HFF-Myc (cell line): ENCODE data around the gene EDARADD.

Experiments
- DNase-seq: peaks from one replicate; pipeline ENCODE4 v3.0.0-alpha.2; 2011; ENCODE audit warnings: low read depth; ENCODE audit errors: extremely low read depth
- H3K4me3 ChIP-seq: replicated peaks from 2 replicates; pipeline ENCODE4 v1.5.1; 2011; ENCODE audit warnings: low read depth, mild to moderate bottlenecking, control low read depth, low read length
- TF ChIP-seq, protein P1 (sequence below): IDR thresholded peaks from 2 replicates; pipeline ENCODE4 v1.5.1; 2012; ENCODE audit warnings: mild to moderate bottlenecking, low read depth, low read length, control low read depth; ENCODE audit errors: missing control alignments

EDARADD gene

DNA sequence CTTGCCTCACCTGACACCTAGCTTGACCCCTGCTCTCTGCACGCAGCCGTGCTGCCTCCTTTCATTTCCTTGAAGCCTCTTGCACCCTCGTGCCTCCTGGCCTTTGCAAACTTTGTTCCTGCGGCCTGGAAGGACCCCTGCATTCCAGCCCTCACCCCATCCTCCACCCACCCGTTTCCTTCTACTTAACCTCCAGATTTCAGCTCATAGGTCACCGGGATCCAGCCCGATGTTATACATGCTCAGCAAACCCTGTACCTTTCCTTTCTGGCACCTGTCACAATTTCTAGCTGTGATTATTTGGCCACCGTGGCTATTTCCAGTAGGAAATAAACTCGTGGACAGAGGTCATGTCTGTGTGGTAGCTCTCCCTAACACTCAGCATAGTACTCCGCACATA is 4.5 kb downstream of the EDARADD start:
- DNase-seq = no peak
- TF ChIP-seq, protein P1, sequence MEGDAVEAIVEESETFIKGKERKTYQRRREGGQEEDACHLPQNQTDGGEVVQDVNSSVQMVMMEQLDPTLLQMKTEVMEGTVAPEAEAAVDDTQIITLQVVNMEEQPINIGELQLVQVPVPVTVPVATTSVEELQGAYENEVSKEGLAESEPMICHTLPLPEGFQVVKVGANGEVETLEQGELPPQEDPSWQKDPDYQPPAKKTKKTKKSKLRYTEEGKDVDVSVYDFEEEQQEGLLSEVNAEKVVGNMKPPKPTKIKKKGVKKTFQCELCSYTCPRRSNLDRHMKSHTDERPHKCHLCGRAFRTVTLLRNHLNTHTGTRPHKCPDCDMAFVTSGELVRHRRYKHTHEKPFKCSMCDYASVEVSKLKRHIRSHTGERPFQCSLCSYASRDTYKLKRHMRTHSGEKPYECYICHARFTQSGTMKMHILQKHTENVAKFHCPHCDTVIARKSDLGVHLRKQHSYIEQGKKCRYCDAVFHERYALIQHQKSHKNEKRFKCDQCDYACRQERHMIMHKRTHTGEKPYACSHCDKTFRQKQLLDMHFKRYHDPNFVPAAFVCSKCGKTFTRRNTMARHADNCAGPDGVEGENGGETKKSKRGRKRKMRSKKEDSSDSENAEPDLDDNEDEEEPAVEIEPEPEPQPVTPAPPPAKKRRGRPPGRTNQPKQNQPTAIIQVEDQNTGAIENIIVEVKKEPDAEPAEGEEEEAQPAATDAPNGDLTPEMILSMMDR = no peak
- no peak overlapping the region for H3K4me3 ChIP-seq

DNA sequence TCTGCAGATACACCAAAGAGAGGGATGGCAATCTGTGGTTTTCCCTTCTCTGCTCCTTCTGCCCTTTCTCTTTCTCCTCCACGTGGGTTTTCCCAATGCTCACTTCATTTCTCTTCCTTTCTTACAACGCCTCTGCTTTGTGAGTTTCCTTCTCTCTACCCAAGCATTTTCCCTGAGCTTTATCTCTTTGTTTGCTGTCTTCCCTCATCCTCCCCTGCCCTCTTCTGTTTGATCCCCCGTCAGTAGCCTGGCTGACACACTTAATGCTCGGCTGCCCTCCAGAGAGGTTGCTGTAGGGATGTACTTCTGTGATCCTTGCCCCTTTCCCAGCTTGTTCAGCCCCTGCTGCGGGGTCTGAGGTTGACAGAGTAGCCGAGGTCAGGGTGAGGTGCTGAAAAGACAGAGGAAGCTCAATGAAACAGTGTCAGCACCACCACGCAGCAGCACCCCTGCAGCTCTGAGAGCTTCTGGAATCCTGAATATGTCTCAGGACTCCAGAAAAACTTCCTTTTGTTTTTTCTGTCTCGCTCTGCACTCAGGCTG is 6.0 kb downstream of the EDARADD start:
- no peak for DNase-seq
- TF ChIP-seq, protein P1 = no peak

DNA sequence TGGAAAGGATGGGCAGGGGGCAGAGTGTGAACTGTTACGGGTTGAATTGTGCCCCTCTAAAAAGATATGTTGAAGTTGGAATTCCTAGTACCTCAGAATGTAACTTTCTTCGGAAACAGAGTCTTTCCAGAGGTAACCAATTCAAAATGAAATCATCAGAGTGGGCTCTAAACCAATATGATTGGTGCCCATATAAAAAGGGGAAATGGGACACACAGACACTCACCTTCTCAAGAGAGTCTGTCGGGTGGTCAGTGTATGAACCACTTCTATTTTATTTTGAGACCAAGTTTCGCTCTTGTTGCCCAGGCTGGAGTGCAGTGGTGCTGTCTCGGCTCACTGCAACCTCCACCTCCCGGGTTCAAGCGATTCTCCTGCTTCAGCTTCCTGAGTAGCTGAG is 7.6 kb downstream of the EDARADD start:
- TF ChIP-seq, protein P1 = no peak
- H3K4me3 ChIP-seq = no peak overlapping the region
- DNase-seq = no peak

More for the DNA sequence above, 6.0 kb downstream of the EDARADD start:
- no peak overlapping the region for H3K4me3 ChIP-seq

DNA sequence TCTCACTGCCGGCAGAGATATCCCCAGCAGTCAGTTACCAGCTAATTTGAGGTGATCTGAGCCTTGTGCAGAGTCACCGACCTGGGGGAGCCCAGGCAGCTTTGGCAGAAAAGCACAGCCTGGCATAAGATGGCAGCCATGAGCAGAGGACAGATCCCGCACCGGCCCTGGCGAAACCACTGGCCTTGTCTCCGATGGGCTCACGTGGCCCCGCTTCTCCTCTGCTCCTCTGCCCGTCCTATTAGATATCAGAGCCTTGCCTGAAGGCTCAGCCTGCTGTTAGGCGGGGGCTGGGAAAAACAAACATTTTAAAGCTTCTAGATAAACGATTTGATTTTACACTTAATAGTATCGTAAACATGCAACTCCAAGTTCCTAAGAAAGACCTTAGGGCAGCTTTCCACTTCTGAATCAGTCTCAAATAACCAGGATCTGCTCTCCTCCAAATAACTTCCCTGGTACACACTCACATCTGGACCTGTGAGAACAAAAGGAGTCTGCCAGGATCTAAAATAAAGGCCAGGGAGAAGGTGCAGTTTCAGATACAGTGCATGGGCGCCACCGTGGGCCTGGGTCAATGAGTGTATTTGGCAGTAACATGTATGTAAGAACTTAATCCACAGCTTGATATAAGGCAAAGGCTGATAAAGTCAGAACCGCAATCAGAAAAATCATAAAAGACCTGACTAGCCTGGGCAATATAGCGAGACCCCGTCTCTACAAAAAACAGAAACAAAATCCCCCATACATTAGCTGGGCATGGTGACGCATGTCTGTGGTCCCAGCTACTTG is 10.0 kb downstream of the EDARADD start:
- H3K4me3 ChIP-seq = no peak overlapping the region
- DNase-seq = no peak
- TF ChIP-seq, protein P1 = no peak

DNA sequence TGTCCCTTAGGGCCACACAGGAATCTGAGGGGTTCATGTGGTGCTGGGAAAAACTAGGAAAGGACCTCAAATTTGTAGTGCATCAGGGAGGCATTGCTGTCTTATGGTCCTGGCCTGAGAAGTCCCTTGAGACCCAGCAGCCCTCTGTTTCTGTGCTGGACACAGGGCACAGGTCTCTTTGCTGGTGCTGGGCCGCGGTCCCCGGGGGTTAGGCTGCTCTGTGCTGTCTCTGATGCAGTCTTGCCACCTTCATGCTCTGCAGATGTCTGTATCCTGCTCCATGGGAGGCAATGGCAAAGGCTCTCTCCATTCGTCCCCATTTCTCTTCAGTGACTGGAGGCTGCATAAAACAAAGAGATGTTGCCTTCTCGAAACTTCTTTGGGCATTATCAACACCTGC is 13.0 kb downstream of the EDARADD start:
- no peak for DNase-seq
- TF ChIP-seq, protein P1 = no peak

DNA sequence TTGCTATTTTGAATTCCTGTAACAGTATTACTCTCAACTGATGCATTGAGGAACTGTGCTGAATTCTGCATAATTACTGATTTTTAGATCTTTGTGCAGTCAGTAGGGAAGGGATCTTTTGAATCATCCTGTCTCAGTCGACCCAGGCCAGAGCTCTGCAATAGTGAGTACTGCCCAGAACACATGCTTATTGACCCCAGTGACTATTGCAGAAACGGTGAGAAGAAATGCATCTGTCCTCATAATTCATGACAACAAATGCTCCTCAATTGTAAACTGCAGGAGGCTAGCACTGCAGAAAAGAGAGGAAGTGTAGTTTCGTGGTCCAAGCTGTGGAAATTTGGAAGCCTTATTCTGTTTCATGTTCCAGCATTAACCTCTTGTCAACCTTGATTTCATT is 19.6 kb downstream of the EDARADD start:
- TF ChIP-seq, protein P1 = no peak
- no peak overlapping the region for H3K4me3 ChIP-seq
- no peak for DNase-seq

More for the DNA sequence above, 13.0 kb downstream of the EDARADD start:
- H3K4me3 ChIP-seq = no peak overlapping the region
